PC-3 (cell line): ENCODE measurements around the gene REXO4.

Experiments
- CTCF ChIP-seq: fragments of 300-600 bp; sonication (generic); conservative IDR thresholded peaks from 2 replicates; pipeline ENCODE4 v1.5.1; 2017; ENCODE audit warnings: antibody characterized with exemption, low read depth, mild to moderate bottlenecking, low read length
- EZH2 ChIP-seq: fragments of 300-600 bp; sonication (generic); IDR thresholded peaks from one replicate; pipeline ENCODE4 v1.6.1; 2017; ENCODE audit warnings: antibody characterized with exemption, mild to moderate bottlenecking, low read length; ENCODE audit not compliant: unreplicated experiment
- EZH2phosphoT487 ChIP-seq: fragments of 300-600 bp; sonication (generic); IDR thresholded peaks from 2 replicates; pipeline ENCODE4 v1.6.1; 2018; ENCODE audit warnings: mild to moderate bottlenecking, antibody characterized with exemption, low read length, borderline replicate concordance

- TF ChIP-seq CTCF, result no peak
- no peak for TF ChIP-seq EZH2
- no peak for TF ChIP-seq EZH2phosphoT487
Observed at GRCh38 chr9:133457233-133457632, 39.4 kb upstream of the REXO4 start.
